Gastroesophageal sphincter (tissue), 3 donors: Measurements from ENCODE around the gene SLC10A3.

Source experiments
- EP300 ChIP-seq: sonication (generic); formaldehyde crosslinking; IDR thresholded peaks from one replicate; pipeline ENCODE4 v1.6.1; 2017; ENCODE audit warnings: antibody characterized with exemption, mild to moderate bottlenecking
- POLR2A ChIP-seq, 2 donors: fragments of 450-650 bp; IDR thresholded peaks; one replicate each; pipeline ENCODE4 v1.6.1; 2017; ENCODE audit warnings: antibody characterized with exemption in 2 of 2, mild to moderate bottlenecking in 2 of 2, moderate library complexity in 1 of 2
- POLR2AphosphoS5 ChIP-seq: sonication (generic); formaldehyde crosslinking; IDR thresholded peaks from one replicate; pipeline ENCODE4 v1.6.1; 2017; ENCODE audit warnings: antibody characterized with exemption
- TF ChIP-seq, protein P1 (sequence below), 4 experiments: fragments of 200-600 bp in 2 of 4; fragments of 450-650 bp in 2 of 4; sonication (generic) in 1 of 4; IDR thresholded peaks; one replicate each; pipeline ENCODE4 v1.5.1; 2017 to 2019; ENCODE audit warnings: antibody characterized with exemption in 4 of 4, mild to moderate bottlenecking in 2 of 4, moderate library complexity in 2 of 4

DNA sequence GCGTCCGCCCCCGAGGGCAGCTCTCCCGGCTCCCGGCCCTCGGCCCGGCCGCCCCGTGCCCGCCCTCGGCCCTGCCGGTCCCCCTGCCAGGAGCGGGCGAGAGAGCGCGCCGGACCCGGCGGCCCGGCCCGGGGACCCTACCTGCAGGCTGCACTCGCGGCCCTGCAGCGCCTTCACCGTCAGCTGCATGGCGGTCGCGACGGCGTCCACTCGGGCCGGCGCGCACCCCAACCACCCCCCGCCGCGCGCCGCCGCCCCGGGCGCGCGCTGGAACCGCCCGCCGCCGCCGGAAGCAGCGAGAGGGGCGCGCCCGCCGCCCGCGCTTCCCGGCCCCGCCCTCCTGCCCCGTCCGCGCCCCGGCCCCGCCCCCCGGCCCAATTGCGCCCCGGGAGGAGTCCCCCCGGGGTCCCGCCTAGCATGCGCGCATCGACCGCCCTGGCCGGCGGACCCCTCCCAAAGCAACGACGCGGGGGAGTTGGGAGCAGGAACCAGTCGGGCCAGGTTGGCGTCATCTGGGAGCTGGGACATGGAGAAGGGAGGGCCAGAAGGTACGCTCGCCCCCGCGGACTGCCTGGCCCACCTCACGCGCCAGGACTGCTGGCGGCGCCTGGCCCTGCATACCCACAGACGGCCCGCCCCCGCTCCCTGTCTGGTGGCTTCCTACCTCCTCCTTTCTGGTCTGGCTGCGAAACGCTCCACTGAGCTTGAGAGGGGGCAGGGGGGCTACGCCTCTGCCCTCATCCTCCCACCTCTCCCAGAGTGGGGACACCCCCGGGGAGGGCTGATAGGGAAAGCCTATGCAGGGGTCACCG, 3.8 kb downstream of the SLC10A3 start, which contains the start of gene UBL4A:
- TF ChIP-seq POLR2AphosphoS5 (peak; percentile 12), POLR2A (IDR thresholded peaks at IDR 0.05) (peak; percentile 35 to 48), EP300 (no peak)
- TF ChIP-seq, protein P1, sequence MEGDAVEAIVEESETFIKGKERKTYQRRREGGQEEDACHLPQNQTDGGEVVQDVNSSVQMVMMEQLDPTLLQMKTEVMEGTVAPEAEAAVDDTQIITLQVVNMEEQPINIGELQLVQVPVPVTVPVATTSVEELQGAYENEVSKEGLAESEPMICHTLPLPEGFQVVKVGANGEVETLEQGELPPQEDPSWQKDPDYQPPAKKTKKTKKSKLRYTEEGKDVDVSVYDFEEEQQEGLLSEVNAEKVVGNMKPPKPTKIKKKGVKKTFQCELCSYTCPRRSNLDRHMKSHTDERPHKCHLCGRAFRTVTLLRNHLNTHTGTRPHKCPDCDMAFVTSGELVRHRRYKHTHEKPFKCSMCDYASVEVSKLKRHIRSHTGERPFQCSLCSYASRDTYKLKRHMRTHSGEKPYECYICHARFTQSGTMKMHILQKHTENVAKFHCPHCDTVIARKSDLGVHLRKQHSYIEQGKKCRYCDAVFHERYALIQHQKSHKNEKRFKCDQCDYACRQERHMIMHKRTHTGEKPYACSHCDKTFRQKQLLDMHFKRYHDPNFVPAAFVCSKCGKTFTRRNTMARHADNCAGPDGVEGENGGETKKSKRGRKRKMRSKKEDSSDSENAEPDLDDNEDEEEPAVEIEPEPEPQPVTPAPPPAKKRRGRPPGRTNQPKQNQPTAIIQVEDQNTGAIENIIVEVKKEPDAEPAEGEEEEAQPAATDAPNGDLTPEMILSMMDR (IDR thresholded peaks at IDR 0.05), result no peak
